Epidermal melanocyte (primary cell): ENCODE data around the gene FANCC.
"Not testable (repeated sequence)": the region's sequence is repeated elsewhere in the genome, so short reads cannot be mapped to it uniquely, and the experiment has no call there.

Experiments used
- DNase-seq: peaks from one replicate; pipeline ENCODE4 v3.0.0; 2011; ENCODE audit warnings: low spot score; ENCODE audit not compliant: insufficient read length

FANCC gene

GRCh38 chr9:95284162-95285080 is 33.1 kb downstream of the FANCC start:
- no peak for DNase-seq

- no peak for DNase-seq
These were observed 33.8 kb downstream of the FANCC start for GRCh38 chr9:95283673-95284072.

- no peak for DNase-seq
These were observed 35.2 kb downstream of the FANCC start for GRCh38 chr9:95282332-95282731.

GRCh38 chr9:95280745-95281144 is 36.8 kb downstream of the FANCC start:
- DNase-seq = no peak

- no peak for DNase-seq
These were observed 40.0 kb downstream of the FANCC start for GRCh38 chr9:95277509-95277908.

- no peak for DNase-seq
These were observed 41.0 kb downstream of the FANCC start for GRCh38 chr9:95276395-95276954.

- DNase-seq = not testable (repeated sequence)
These were observed 43.3 kb downstream of the FANCC start for GRCh38 chr9:95274160-95274559.

GRCh38 chr9:95273369-95274022 is 44.0 kb downstream of the FANCC start:
- no peak for DNase-seq

GRCh38 chr9:95272830-95273229 is 44.7 kb downstream of the FANCC start:
- DNase-seq = no peak

GRCh38 chr9:95270790-95271189 is 46.7 kb downstream of the FANCC start:
- DNase-seq = no peak

GRCh38 chr9:95269803-95270773 is 47.4 kb downstream of the FANCC start:
- DNase-seq = not testable (repeated sequence)

GRCh38 chr9:95268681-95269080 is 48.8 kb downstream of the FANCC start:
- no peak for DNase-seq

GRCh38 chr9:95266649-95267048 is 50.9 kb downstream of the FANCC start:
- DNase-seq = no peak

GRCh38 chr9:95265960-95266359 is 51.5 kb downstream of the FANCC start:
- DNase-seq = no peak

- DNase-seq = no peak
These were observed 52.4 kb downstream of the FANCC start for GRCh38 chr9:95264954-95265615.

- no peak for DNase-seq
These were observed 55.6 kb downstream of the FANCC start for GRCh38 chr9:95261890-95262289.

GRCh38 chr9:95250462-95251221 is 66.9 kb downstream of the FANCC start:
- DNase-seq = no peak

- no peak for DNase-seq
These were observed 67.5 kb downstream of the FANCC start for GRCh38 chr9:95249986-95250385.

- DNase-seq = no peak
These were observed 71.0 kb downstream of the FANCC start for GRCh38 chr9:95246547-95246946.

GRCh38 chr9:95242613-95243012 is 74.9 kb downstream of the FANCC start:
- no peak for DNase-seq
